ENCODE measurements around the gene CTRB2. TPM values are rescaled to one million over a fixed set of nuclear protein-coding genes. Genes with fewer than 3 reads are reported as not detected.

The CTRB2 gene
- total RNA-seq, 1 donor from 2014 or later: not detected

DNA sequence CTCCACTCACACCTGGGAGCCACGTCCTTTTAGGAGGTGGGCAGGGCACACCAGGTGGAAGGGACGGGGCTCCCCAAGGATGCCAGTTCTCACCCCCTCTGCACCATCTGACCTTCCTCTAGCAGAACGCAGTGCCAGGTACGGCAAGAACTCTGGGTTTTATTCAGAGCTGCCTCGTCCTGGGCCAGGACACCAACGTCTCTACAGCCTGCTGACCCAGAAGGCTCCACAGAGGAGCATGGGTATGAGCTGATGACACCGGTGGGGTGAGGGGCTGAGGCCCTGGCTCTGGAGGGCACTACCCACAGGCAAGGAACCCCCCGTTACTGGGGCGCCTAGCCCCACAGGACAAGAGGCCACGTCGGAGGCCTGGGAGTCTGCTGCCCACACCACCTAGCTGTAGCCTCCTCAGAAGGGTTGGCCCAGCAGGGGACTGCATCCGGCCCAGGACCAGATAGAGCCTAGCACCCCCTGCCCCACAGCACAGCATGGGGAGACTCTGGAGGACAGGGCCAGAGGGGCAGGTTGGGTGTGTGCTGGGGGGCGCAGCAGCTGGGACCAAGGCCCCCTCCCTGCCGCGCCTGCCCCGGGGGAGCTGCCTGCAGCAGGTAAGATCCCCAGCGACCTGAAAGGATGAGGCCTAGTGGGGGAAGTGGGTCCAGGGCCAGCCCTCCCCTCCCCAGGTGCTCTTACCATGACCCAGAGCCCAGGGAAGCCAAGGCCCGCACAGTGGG lies 30.6 kb upstream of the CTRB2 start:
- TF ChIP-seq POLR2A (IDR thresholded peaks at IDR 0.05): no peak
- TF ChIP-seq POLR2AphosphoS5 (IDR thresholded peaks at IDR 0.05; ENCODE audit: insufficient read depth in 1 of 2, low read depth in 1 of 2): no peak
- TF ChIP-seq, protein P1, sequence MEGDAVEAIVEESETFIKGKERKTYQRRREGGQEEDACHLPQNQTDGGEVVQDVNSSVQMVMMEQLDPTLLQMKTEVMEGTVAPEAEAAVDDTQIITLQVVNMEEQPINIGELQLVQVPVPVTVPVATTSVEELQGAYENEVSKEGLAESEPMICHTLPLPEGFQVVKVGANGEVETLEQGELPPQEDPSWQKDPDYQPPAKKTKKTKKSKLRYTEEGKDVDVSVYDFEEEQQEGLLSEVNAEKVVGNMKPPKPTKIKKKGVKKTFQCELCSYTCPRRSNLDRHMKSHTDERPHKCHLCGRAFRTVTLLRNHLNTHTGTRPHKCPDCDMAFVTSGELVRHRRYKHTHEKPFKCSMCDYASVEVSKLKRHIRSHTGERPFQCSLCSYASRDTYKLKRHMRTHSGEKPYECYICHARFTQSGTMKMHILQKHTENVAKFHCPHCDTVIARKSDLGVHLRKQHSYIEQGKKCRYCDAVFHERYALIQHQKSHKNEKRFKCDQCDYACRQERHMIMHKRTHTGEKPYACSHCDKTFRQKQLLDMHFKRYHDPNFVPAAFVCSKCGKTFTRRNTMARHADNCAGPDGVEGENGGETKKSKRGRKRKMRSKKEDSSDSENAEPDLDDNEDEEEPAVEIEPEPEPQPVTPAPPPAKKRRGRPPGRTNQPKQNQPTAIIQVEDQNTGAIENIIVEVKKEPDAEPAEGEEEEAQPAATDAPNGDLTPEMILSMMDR (IDR thresholded peaks at IDR 0.05): no peak

DNA sequence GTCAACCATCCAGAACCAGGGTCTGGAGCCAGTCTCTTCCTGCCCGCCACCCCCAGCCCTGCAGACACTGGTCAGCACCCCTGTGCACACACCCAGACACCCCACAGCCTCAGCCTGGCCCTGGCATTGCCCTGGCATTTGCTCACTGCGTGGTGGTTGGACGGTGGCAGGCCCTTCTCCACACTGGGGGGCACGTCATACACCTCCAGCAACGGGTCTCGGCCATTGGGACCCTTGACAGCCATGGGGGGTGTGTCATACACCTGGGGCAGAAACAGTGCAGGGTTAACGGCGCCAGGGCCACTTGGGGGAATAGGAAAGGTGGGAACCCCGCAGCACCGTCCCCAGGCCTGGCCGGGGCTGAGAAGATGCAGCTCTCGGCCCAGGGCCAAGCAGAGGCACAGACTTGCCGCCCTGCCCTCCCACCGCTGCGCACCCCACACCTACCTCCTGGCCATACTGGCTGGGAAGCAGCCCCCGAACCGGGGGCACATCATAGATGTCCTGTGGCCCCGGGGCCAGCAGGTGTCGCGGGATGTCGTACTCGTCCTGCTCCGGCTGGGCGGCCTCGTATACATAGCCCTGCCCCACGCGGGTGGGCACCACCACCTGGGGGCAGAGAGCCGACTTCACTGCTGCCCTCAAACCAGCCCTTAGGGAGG lies 29.9 kb upstream of the CTRB2 start:
- Histone ChIP-seq H3K4me1 (peaks cover 60% of the 10 kb centered on the region), H3K27ac (no peak overlapping the region)
- TF ChIP-seq, protein P1 (IDR thresholded peaks at IDR 0.05): no peak
- no peak for TF ChIP-seq POLR2A (IDR thresholded peaks at IDR 0.05)
- TF ChIP-seq POLR2AphosphoS5 (IDR thresholded peaks at IDR 0.05; ENCODE audit: insufficient read depth in 1 of 2, low read depth in 1 of 2): no peak

More for the DNA sequence above, 30.6 kb upstream of the CTRB2 start:
- no peak for DNase-seq (ENCODE audit: extremely low spot score in 2 of 2)
- H3K9me3 ChIP-seq: no peaks in the 10 kb centered on the region
- H3K27me3 ChIP-seq: no peaks in the 10 kb centered on the region
- peak overlapping the region; percentile 85 for H3K27ac ChIP-seq
- H3K36me3 ChIP-seq: peaks cover 0 to 43% of the 10 kb centered on the region in 2 donors
- H3K4me1 ChIP-seq: peaks cover 60% of the 10 kb centered on the region
- peak overlapping the region in 1 of 2 donors; percentile 40 for H3K4me3 ChIP-seq
- intact Hi-C loops (cut with DNase I): loop anchor here (5.0 kb wide), 1 partner anchor 150 kb away; no protein-coding TSS in a partner anchor

DNA sequence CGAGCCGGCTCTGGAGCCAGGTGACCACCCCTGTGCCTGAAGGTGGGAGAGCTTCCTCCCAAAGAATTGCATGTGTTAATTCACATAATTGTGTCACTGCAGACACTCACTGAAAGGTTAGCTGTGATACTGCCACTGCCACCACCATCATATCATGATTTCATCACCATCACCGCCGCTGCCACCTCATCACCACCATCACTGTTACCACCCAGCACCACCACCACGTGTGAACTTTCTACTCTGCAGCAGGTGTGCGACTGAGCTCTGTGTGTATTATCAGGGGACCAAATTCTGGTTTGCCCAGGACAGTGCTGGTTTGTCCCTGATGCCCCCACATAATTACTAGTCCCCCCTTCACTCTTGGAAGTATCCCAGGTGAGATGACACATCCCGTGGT lies 29.3 kb upstream of the CTRB2 start:
- Histone ChIP-seq H3K4me1 (peaks cover 60% of the 10 kb centered on the region), H3K27me3 (no peaks in the 10 kb centered on the region), H3K4me3 (no peak overlapping the region), H3K9me3 (no peaks in the 10 kb centered on the region), H3K36me3 (peaks cover 0 to 40% of the 10 kb centered on the region in 2 donors), H3K27ac (no peak overlapping the region)
- DNase-seq (ENCODE audit: extremely low spot score in 2 of 2): no peak
- no peak for TF ChIP-seq POLR2A (IDR thresholded peaks at IDR 0.05)
- no peak for TF ChIP-seq POLR2AphosphoS5 (IDR thresholded peaks at IDR 0.05; ENCODE audit: insufficient read depth in 1 of 2, low read depth in 1 of 2)
- TF ChIP-seq, protein P1 (IDR thresholded peaks at IDR 0.05): no peak
- intact Hi-C loops (cut with DNase I): loop anchor here (5.0 kb wide), 1 partner anchor 151 kb away; no protein-coding TSS in a partner anchor

More for the DNA sequence above, 29.9 kb upstream of the CTRB2 start:
- H3K9me3 ChIP-seq: no peaks in the 10 kb centered on the region
- H3K4me3 ChIP-seq: no peak overlapping the region
- intact Hi-C loops (cut with DNase I): loop anchor here (5.0 kb wide), 1 partner anchor 150 kb away; no protein-coding TSS in a partner anchor
- H3K27me3 ChIP-seq: no peaks in the 10 kb centered on the region
- no peak for DNase-seq (ENCODE audit: extremely low spot score in 2 of 2)
- H3K36me3 ChIP-seq: peaks cover 0 to 44% of the 10 kb centered on the region in 2 donors

DNA sequence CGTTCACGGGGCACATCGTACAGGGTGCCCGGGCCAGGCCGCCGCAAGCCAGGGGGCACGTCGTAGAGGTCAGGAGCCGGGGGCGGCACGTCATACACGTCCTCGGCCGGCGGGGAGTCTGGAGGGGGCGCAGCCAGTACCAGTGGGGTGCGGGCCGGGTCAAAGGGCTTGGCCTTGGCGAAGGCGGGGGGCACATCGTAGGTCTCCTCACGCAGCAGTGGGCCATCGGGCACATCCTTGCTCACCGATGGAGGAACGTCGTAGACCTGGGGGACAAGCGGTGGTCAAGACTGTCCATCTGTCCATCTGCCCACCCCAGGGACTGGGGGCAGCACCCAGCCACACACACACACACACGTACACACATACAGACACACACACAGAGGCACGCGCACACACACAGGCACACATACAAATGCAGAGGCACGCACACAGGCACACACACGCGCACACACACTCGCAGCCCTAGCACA lies 28.8 kb upstream of the CTRB2 start:
- intact Hi-C loops (cut with DNase I): loop anchor here (5.0 kb wide), 1 partner anchor 152 kb away; no protein-coding TSS in a partner anchor
- Histone ChIP-seq H3K9me3 (no peaks in the 10 kb centered on the region), H3K27ac (no peak overlapping the region), H3K36me3 (peaks cover 0 to 37% of the 10 kb centered on the region in 2 donors), H3K4me3 (no peak overlapping the region), H3K4me1 (peaks cover 58% of the 10 kb centered on the region), H3K27me3 (no peaks in the 10 kb centered on the region)
- TF ChIP-seq, protein P1 (IDR thresholded peaks at IDR 0.05): no peak
- TF ChIP-seq POLR2A (IDR thresholded peaks at IDR 0.05): no peak
- TF ChIP-seq POLR2AphosphoS5 (IDR thresholded peaks at IDR 0.05; ENCODE audit: insufficient read depth in 1 of 2, low read depth in 1 of 2): no peak
- DNase-seq (ENCODE audit: extremely low spot score in 2 of 2): no peak
